ENCODE results near the gene IQCN. TPM values are rescaled to one million over a fixed set of nuclear protein-coding genes. Genes with fewer than 3 reads are reported as not detected.

IQCN gene
- total RNA-seq, 1 donor from 2014 or later: 1.6 TPM

DNA sequence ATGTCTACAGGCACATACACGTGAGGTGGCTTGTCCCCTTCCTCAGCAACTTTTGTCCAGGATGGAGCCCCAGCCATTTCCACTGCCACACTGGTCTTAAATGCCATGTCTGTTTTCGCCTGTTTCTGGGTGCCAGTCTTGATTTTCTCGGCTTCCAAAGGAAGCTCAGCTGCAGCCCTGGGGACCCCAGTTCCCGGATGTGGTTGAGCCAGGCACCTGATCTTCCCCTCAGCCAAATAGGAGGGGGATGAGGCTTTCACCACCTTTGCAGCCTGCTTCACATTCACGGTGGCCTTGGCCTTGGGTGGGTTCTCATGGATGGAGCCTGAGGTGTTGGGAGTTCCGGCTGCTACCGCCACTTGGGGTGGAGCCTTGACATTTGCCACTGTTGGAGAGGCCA is 8.7 kb downstream of the IQCN start:
- H3K4me3 Mint-ChIP-seq (ENCODE audit: unreplicated experiment): no peak overlapping the region
- no peak for DNase-seq (ENCODE audit: low spot score)
- TF ChIP-seq, protein P1, sequence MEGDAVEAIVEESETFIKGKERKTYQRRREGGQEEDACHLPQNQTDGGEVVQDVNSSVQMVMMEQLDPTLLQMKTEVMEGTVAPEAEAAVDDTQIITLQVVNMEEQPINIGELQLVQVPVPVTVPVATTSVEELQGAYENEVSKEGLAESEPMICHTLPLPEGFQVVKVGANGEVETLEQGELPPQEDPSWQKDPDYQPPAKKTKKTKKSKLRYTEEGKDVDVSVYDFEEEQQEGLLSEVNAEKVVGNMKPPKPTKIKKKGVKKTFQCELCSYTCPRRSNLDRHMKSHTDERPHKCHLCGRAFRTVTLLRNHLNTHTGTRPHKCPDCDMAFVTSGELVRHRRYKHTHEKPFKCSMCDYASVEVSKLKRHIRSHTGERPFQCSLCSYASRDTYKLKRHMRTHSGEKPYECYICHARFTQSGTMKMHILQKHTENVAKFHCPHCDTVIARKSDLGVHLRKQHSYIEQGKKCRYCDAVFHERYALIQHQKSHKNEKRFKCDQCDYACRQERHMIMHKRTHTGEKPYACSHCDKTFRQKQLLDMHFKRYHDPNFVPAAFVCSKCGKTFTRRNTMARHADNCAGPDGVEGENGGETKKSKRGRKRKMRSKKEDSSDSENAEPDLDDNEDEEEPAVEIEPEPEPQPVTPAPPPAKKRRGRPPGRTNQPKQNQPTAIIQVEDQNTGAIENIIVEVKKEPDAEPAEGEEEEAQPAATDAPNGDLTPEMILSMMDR (IDR thresholded peaks at IDR 0.05): no peak
- H3K36me3 Mint-ChIP-seq (ENCODE audit: low read depth): peaks cover 22% of the 10 kb centered on the region
- H3K9me3 Mint-ChIP-seq (ENCODE audit: low read depth): no peaks in the 10 kb centered on the region
- H3K27ac Mint-ChIP-seq (ENCODE audit: unreplicated experiment): no peak overlapping the region
- H3K4me1 Mint-ChIP-seq (ENCODE audit: low read depth): no peaks in the 10 kb centered on the region
- H3K27me3 Mint-ChIP-seq (ENCODE audit: low read depth): no peaks in the 10 kb centered on the region

DNA sequence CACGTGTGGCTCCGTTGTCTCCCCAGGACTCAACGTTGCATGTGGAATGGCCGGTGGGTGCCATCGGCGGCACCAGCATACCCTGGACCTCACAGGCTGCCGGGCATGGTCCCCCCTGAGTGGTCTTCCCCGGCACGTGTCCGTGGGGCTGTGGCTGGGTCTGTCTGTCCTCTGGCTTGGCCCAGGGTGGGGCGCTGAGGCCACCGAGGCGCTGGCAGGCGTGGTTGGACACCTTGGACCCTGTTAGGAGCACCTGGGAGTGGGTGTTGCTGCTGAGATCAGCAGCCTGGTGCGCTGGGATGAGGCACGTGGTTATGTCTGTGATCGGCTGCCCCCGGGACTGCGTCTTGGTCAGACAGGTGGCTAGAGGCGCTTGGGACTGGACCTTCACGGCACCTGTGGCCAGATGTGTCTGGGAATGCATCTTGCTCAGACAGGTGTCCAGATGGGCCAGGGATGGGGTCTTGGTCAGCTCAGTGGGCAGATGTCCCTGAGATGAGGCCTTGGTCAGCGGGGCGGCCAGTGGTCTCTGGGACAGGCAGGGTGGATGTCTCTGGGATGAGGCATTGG is 9.2 kb downstream of the IQCN start:
- Mint-ChIP-seq H3K4me3 (ENCODE audit: unreplicated experiment) (no peak overlapping the region), H3K4me1 (ENCODE audit: low read depth) (no peaks in the 10 kb centered on the region), H3K27ac (ENCODE audit: unreplicated experiment) (no peak overlapping the region), H3K36me3 (ENCODE audit: low read depth) (peaks cover 22% of the 10 kb centered on the region), H3K27me3 (ENCODE audit: low read depth) (no peaks in the 10 kb centered on the region), H3K9me3 (ENCODE audit: low read depth) (no peaks in the 10 kb centered on the region)
- no peak for DNase-seq (ENCODE audit: low spot score)
- TF ChIP-seq, protein P1 (IDR thresholded peaks at IDR 0.05): no peak

DNA sequence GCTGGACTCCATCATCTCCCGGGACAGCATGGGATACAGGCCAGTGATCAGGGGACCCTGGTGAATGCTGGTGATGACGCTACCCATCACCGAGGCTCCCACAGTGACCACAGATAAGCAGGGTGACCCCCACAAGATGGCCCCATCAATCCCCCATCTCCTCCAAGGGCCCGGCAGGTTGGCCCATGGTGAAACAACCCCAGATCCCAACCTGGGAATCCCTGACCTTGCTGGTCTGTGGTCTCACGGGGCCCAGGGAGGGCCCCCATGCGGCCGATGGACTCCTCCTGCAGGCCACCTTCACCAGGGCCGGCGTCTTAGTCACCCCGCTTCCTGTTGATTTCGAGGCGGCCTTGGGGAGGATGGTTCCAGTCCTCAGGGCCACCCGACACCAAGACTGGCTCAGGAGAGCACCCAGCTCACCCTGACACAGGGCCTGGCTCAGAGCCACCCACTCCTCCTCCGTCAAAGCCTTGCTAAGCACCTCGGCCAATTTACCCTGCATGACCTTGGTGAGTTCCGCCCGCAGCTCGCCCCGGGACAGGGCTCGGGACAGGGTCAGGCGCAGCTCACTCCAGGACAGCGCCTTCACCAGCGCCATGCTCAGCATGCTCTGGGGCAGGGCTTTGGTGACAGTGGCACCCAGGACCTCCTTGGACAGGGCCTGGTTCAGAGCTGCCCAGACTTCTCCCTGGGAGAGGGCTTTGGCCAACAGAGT is 10.0 kb downstream of the IQCN start:
- Mint-ChIP-seq H3K27ac (ENCODE audit: unreplicated experiment) (no peak overlapping the region), H3K9me3 (ENCODE audit: low read depth) (no peaks in the 10 kb centered on the region), H3K4me3 (ENCODE audit: unreplicated experiment) (no peak overlapping the region), H3K27me3 (ENCODE audit: low read depth) (no peaks in the 10 kb centered on the region), H3K4me1 (ENCODE audit: low read depth) (no peaks in the 10 kb centered on the region), H3K36me3 (ENCODE audit: low read depth) (peaks cover 22% of the 10 kb centered on the region)
- no peak for DNase-seq (ENCODE audit: low spot score)
- TF ChIP-seq, protein P1 (IDR thresholded peaks at IDR 0.05): no peak

DNA sequence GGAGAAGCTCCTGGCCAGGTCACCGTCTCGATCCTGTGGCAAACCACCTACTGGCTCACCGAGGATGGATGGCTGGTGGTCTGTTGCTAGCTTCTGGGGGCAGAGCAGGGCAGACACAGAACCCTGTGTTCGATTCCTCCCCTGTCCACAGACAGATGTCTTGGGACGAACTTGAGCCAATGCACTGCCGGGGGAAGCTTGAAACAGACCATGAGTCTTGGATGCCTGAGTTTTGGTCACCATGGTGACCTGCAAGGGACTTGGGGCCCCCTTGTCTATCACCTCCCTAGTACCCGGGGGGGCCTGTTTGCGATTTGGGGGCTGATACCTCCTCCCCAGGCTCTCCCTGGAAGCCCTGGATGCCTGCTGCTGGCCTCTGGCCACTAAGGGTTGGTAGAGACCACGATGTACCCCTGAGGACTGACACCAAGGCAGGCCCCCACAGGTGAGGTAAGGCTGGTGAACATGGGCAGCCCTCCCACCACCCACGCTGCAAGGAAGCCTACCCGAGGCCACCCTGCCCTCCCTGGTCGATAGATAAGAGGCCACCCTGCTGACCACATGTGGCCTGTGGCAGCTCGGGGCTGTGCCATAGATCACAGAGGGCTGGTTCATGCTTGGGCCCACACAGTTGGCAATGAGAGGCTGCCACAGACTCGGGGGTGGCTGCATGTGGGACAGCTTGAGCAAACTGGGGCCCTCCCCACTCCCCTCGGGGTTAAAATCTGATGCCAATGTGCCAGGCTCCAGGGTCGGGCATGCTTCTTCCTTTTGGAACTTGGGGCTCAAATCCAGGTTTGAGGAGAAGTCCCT is 10.7 kb downstream of the IQCN start:
- no peaks in the 10 kb centered on the region for H3K9me3 Mint-ChIP-seq (ENCODE audit: low read depth)
- TF ChIP-seq, protein P1 (IDR thresholded peaks at IDR 0.05): no peak
- no peak overlapping the region for H3K27ac Mint-ChIP-seq (ENCODE audit: unreplicated experiment)
- no peak for DNase-seq (ENCODE audit: low spot score)
- H3K4me3 Mint-ChIP-seq (ENCODE audit: unreplicated experiment): no peak overlapping the region
- H3K27me3 Mint-ChIP-seq (ENCODE audit: low read depth): no peaks in the 10 kb centered on the region
- no peaks in the 10 kb centered on the region for H3K4me1 Mint-ChIP-seq (ENCODE audit: low read depth)
- peaks cover 22% of the 10 kb centered on the region for H3K36me3 Mint-ChIP-seq (ENCODE audit: low read depth)

DNA sequence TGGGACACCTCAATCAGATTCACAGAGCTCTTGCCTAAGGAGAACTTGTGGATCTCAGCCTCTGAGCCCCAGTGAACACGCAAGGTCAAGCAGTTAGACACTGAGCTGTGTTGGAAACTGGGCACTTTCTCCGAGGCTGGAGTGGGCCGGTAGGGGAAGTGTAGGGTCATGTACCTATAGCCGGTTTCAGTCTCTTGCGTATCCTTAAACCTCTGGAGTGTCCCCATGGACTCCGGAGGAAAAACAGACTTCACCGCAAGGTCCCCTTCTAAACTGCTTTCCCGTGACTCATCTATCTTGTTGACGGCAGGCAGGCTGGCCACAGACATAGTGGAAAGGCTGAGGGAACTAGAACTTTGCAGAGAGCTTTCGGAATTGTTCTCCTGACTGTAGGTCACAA is 11.3 kb downstream of the IQCN start:
- Mint-ChIP-seq H3K36me3 (ENCODE audit: low read depth) (peaks cover 17% of the 10 kb centered on the region), H3K27ac (ENCODE audit: unreplicated experiment) (no peak overlapping the region), H3K9me3 (ENCODE audit: low read depth) (no peaks in the 10 kb centered on the region), H3K4me3 (ENCODE audit: unreplicated experiment) (no peak overlapping the region), H3K27me3 (ENCODE audit: low read depth) (no peaks in the 10 kb centered on the region), H3K4me1 (ENCODE audit: low read depth) (no peaks in the 10 kb centered on the region)
- DNase-seq (ENCODE audit: low spot score): no peak
- TF ChIP-seq, protein P1 (IDR thresholded peaks at IDR 0.05): no peak

All from chondrocyte (in vitro differentiated cells).